Breast epithelium (tissue), 4 donors: ENCODE data around the gene SLC4A8. TPM values are rescaled to one million over a fixed set of nuclear protein-coding genes. Genes with fewer than 3 reads are reported as not detected.

Experiments used
- DNase-seq, 2 donors: peaks; one replicate each; pipeline ENCODE4 v3.0.0-alpha.2; 2019; ENCODE audit warnings: low spot score in 2 of 2
- H3K27ac ChIP-seq, 2 donors: fragments of 200-600 bp; sonication (generic) in 1 of 2; one replicate each; pipeline ENCODE4 v1.5.1; 2016 to 2019; ENCODE audit warnings: mild to moderate bottlenecking in 1 of 2
- H3K27me3 ChIP-seq, 2 donors: fragments of 200-600 bp; sonication (generic) in 1 of 2; one replicate each; pipeline versions ENCODE4 v1.5.1 to v1.6.0; 2017 to 2019; ENCODE audit warnings: control low read depth in 1 of 2, mild to moderate bottlenecking in 1 of 2
- H3K36me3 ChIP-seq: fragments of 200-600 bp; one replicate; pipeline ENCODE4 v1.5.1; 2019
- H3K4me1 ChIP-seq, 2 donors: fragments of 200-600 bp; sonication (generic); one replicate each; pipeline ENCODE4 v1.5.1; 2016 to 2019; ENCODE audit warnings: control low read depth in 1 of 2
- H3K4me3 ChIP-seq, 3 donors: fragments of 200-600 bp; sonication (generic); 1 replicate in 2 of 3; 2 replicates in 1 of 3; pipeline ENCODE4 v1.5.1; 2016 to 2019; ENCODE audit warnings: mild to moderate bottlenecking in 3 of 3, moderate library complexity in 2 of 3
- H3K9me3 ChIP-seq, 2 donors: fragments of 200-600 bp; sonication (generic) in 1 of 2; one replicate each; pipeline ENCODE4 v1.5.1; 2016 to 2019; ENCODE audit warnings: control low read depth in 1 of 2
- CTCF ChIP-seq, 3 donors: fragments of 450-650 bp; IDR thresholded peaks; one replicate each; pipeline ENCODE4 v1.5.1; 2016 to 2017; ENCODE audit warnings: antibody characterized with exemption in 3 of 3, mild to moderate bottlenecking in 3 of 3, moderate library complexity in 3 of 3
- POLR2A ChIP-seq: fragments of 450-650 bp; IDR thresholded peaks from one replicate; pipeline ENCODE4 v1.6.1; 2016; ENCODE audit warnings: antibody characterized with exemption, mild to moderate bottlenecking, moderate library complexity
- POLR2AphosphoS5 ChIP-seq, 3 donors: sonication (generic); formaldehyde crosslinking; IDR thresholded peaks; one replicate each; pipeline ENCODE4 v1.6.1; 2017; ENCODE audit warnings: antibody characterized with exemption in 3 of 3
- intact Hi-C: fragments of 100-400 bp; cut with DNase I; formaldehyde crosslinking; loops from one replicate; pipeline ENCODE4 v1.15.1; 2023; ENCODE audit warnings: low total_unique reads
- total RNA-seq, 3 donors: library from RNA; depleted of rRNA; stranded (reverse); fragments of >200 nt; gene quantifications; one replicate each; pipeline ENCODE4 v1.1.0, GENCODE V29; 2016

SLC4A8 gene
- total RNA-seq, 3 donors from 2014 or later, result 0.64 to 8.3 (median 6.2) TPM

DNA sequence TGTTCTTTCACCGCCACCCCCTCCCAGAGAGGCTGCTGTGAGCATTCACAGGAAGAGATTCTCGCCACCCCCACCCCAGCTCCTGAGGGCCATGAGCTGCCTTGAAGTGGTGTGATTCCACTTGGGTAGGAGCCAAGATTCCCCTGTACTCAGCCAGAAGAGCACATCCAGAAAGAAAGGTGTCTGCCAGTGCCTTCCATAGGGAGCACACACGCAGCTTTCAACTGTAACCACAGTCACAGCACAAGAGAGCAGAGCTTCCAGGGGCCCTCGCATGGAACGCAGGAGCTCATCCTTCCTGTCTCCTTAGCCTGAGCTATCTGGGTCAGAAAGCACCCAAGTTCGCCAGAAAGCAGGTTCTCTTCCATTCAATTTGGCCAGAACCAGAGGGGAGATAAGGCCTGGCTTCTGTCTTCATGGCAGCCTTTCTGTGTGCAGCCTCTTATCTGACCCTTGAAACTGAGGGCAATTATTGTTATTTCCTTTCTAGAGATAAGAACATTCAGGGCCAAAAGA, 99.8 kb downstream of the SLC4A8 start:
- Histone ChIP-seq H3K4me1 (no peaks in the 10 kb centered on the region), H3K4me3 (no peak overlapping the region), H3K27ac (no peak overlapping the region), H3K36me3 (no peaks in the 10 kb centered on the region), H3K9me3 (no peaks in the 10 kb centered on the region), H3K27me3 (no peaks in the 10 kb centered on the region)
- intact Hi-C loops, result no loop called here
- no peak for DNase-seq
- TF ChIP-seq POLR2AphosphoS5 (IDR thresholded peaks at IDR 0.05) (no peak), CTCF (IDR thresholded peaks at IDR 0.05) (no peak), POLR2A (no peak)

GRCh38 chr12:51525518-51525917, 100.9 kb downstream of the SLC4A8 start:
- H3K9me3 ChIP-seq, result no peaks in the 10 kb centered on the region
- no peak for DNase-seq
- H3K27ac ChIP-seq, result no peak overlapping the region
- intact Hi-C loops, result no loop called here
- no peaks in the 10 kb centered on the region for H3K4me1 ChIP-seq
- no peak overlapping the region for H3K4me3 ChIP-seq
- no peaks in the 10 kb centered on the region for H3K27me3 ChIP-seq
- TF ChIP-seq POLR2AphosphoS5 (IDR thresholded peaks at IDR 0.05) (no peak), CTCF (IDR thresholded peaks at IDR 0.05) (no peak), POLR2A (no peak)
- no peaks in the 10 kb centered on the region for H3K36me3 ChIP-seq

DNA sequence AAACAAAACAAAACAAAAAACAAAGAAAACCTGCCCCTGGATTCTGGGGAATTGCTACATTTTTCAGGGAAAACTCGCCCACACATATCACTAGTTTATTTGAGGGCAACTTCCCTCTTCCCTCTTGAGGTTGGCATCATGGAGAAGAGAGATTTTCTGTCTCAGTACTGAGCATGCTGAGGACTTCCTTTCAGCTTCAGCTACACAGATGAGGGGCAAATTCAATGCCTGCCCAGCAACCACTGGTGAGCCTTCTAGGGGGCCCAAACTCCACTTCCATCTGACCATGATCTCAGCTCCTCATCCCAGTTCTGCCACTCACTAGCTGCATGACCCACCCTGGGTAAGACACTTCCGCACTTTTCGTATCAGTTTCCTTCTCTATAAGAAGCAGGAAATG, 103.3 kb downstream of the SLC4A8 start:
- H3K9me3 ChIP-seq, result no peaks in the 10 kb centered on the region
- no peaks in the 10 kb centered on the region for H3K27me3 ChIP-seq
- intact Hi-C loops, result no loop called here
- no peak for DNase-seq
- H3K27ac ChIP-seq, result no peak overlapping the region
- H3K4me3 ChIP-seq, result no peak overlapping the region
- no peaks in the 10 kb centered on the region for H3K4me1 ChIP-seq
- TF ChIP-seq POLR2AphosphoS5 (IDR thresholded peaks at IDR 0.05), result no peak
- TF ChIP-seq POLR2A, result no peak
- TF ChIP-seq CTCF (IDR thresholded peaks at IDR 0.05), result no peak
- no peaks in the 10 kb centered on the region for H3K36me3 ChIP-seq

DNA sequence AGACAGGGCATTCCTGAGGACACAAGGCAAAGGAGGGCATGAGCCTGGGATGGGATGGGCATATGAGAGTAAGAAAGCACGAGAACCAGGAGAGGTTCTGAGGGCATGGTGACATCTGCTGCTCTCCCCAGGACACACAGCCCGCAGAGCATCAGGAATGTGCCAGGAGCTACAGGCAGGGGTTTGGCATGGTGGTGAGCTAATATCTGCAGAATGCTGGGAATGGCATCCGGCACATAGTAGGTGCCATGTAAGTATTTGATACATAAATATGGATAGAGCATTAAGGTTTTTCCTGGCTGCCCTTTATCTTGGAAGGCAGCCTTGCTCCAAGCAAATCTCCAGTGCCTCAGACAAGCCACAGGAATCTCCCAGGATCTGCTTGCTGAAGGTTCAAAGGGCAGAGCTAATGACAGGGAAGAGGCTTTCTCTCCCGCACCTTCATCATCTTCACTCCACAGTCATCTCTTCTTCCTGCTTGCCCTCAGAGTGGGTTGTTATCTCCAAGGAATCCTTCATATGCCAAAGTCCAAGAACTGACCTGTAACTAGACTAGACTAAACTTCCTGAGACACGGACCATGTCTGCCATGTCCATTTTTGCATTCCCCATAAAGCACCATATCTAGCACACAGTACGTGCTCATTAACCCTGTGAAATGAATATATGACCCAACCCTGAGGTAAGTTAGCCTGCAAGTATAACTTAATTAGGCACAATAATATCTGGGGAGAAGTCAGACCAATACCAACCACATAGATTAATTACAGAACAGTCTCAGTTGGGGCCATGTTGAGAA, 104.4 kb downstream of the SLC4A8 start:
- H3K9me3 ChIP-seq, result no peaks in the 10 kb centered on the region
- DNase-seq, result no peak
- TF ChIP-seq POLR2A, result no peak
- no peak for TF ChIP-seq CTCF (IDR thresholded peaks at IDR 0.05)
- no peak for TF ChIP-seq POLR2AphosphoS5 (IDR thresholded peaks at IDR 0.05)
- H3K27ac ChIP-seq, result no peak overlapping the region
- no peaks in the 10 kb centered on the region for H3K4me1 ChIP-seq
- H3K27me3 ChIP-seq, result no peaks in the 10 kb centered on the region
- intact Hi-C loops, result no loop called here
- H3K4me3 ChIP-seq, result no peak overlapping the region
- H3K36me3 ChIP-seq, result no peaks in the 10 kb centered on the region

DNA sequence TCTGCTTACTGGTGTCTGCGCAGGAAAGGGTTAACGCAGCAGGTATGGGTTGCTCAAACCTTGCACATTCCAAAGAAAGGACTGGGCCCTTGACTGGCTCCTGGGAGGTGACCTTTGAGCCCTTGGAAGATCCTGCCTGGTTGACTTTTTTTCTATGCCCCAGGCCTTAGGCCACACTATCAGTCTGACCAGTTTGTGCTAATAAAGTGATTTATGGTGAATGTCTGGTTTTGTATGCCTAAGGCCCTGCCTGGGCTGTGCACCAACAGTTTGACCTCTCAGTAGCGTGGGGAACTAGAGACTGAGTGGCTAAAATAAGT, 105.0 kb downstream of the SLC4A8 start:
- no peaks in the 10 kb centered on the region for H3K4me1 ChIP-seq
- TF ChIP-seq POLR2A (no peak), CTCF (IDR thresholded peaks at IDR 0.05) (no peak), POLR2AphosphoS5 (IDR thresholded peaks at IDR 0.05) (no peak)
- intact Hi-C loops, result no loop called here
- H3K27me3 ChIP-seq, result peaks cover 0 to 3% of the 10 kb centered on the region in 2 donors
- no peak for DNase-seq
- no peak overlapping the region for H3K4me3 ChIP-seq
- no peaks in the 10 kb centered on the region for H3K36me3 ChIP-seq
- H3K27ac ChIP-seq, result no peak overlapping the region
- H3K9me3 ChIP-seq, result no peaks in the 10 kb centered on the region
